ENCODE measurements around the gene UBE2V1. TPM values are rescaled to one million over a fixed set of nuclear protein-coding genes. Genes with fewer than 3 reads are reported as not detected.
"Not testable (repeated sequence)": the region's sequence is repeated elsewhere in the genome, so short reads cannot be mapped to it uniquely, and the experiment has no call there.

UBE2V1 gene
- 100 to 1,000 TPM in 2 of 9 donors, 10 to 100 TPM in 7; 57.4 to 123 (median 77.0) TPM for total RNA-seq
- polyA plus RNA-seq: 100 to 1,000 TPM in 1 of 3 donors, 10 to 100 TPM in 2; 78.7 to 242 (median 80.0) TPM
- long read RNA-seq, donor 1, transcript UBE2V1-211 (3 exons, 566 nt): minor isoform, 11 of 66 reads
- long read RNA-seq, donor 1, transcript UBE2V1-203 (4 exons, 2,133 nt): major isoform, 49 of 66 reads
- long read RNA-seq, donor 1, transcript UBE2V1-205 (3 exons, 1,983 nt): minor isoform, 5 of 66 reads
- long read RNA-seq, donor 1, partial matches to known transcripts: 0 of 66 reads
- long read RNA-seq, donor 1, other reads (novel, unspliced or antisense): 0 of 66 reads
- long read RNA-seq, donor 2, transcript UBE2V1-211 (3 exons, 566 nt): minor isoform, 16 of 62 reads
- long read RNA-seq, donor 2, transcript UBE2V1-205 (3 exons, 1,983 nt): minor isoform, 6 of 62 reads
- long read RNA-seq, donor 2, transcript UBE2V1-203 (4 exons, 2,133 nt): major isoform, 38 of 62 reads
- long read RNA-seq, donor 2, partial matches to known transcripts: 0 of 62 reads
- long read RNA-seq, donor 2, other reads (novel, unspliced or antisense): 0 of 62 reads
- long read RNA-seq, donor 3, transcript UBE2V1-203 (4 exons, 2,133 nt): major isoform, 60 of 74 reads
- long read RNA-seq, donor 3, transcript UBE2V1-211 (3 exons, 566 nt): minor isoform, 6 of 74 reads
- long read RNA-seq, donor 3, transcript UBE2V1-205 (3 exons, 1,983 nt): minor isoform, 6 of 74 reads
- long read RNA-seq, donor 3, partial matches to known transcripts: 0 of 74 reads
- long read RNA-seq, donor 3, other reads (novel, unspliced or antisense): 0 of 74 reads
- long read RNA-seq, donor 4, transcript UBE2V1-205 (3 exons, 1,983 nt): minor isoform, 10 of 102 reads
- long read RNA-seq, donor 4, transcript UBE2V1-203 (4 exons, 2,133 nt): major isoform, 87 of 102 reads
- long read RNA-seq, donor 4, partial matches to known transcripts: 2 of 102 reads
- long read RNA-seq, donor 4, other reads (novel, unspliced or antisense): 1 of 102 reads
- long read RNA-seq, donor 5, transcript UBE2V1-203 (4 exons, 2,133 nt): major isoform, 144 of 166 reads
- long read RNA-seq, donor 5, transcript UBE2V1-205 (3 exons, 1,983 nt): minor isoform, 15 of 166 reads
- long read RNA-seq, donor 5, partial matches to known transcripts: 0 of 166 reads
- long read RNA-seq, donor 5, other reads (novel, unspliced or antisense): 3 of 166 reads
- long read RNA-seq, donor 6, transcript UBE2V1-203 (4 exons, 2,133 nt): major isoform, 52 of 64 reads
- long read RNA-seq, donor 6, transcript UBE2V1-205 (3 exons, 1,983 nt): minor isoform, 5 of 64 reads
- long read RNA-seq, donor 6, partial matches to known transcripts: 0 of 64 reads
- long read RNA-seq, donor 6, other reads (novel, unspliced or antisense): 2 of 64 reads
- long read RNA-seq, donor 7, transcript UBE2V1-205 (3 exons, 1,983 nt): minor isoform, 5 of 37 reads
- long read RNA-seq, donor 7, transcript UBE2V1-203 (4 exons, 2,133 nt): major isoform, 23 of 37 reads
- long read RNA-seq, donor 7, transcript UBE2V1-211 (3 exons, 566 nt): minor isoform, 9 of 37 reads
- long read RNA-seq, donor 7, partial matches to known transcripts: 0 of 37 reads
- long read RNA-seq, donor 7, other reads (novel, unspliced or antisense): 0 of 37 reads
- long read RNA-seq, donor 8, transcript UBE2V1-205 (3 exons, 1,983 nt): minor isoform, 6 of 90 reads
- long read RNA-seq, donor 8, transcript UBE2V1-203 (4 exons, 2,133 nt): major isoform, 68 of 90 reads
- long read RNA-seq, donor 8, transcript UBE2V1-211 (3 exons, 566 nt): minor isoform, 7 of 90 reads
- long read RNA-seq, donor 8, partial matches to known transcripts: 6 of 90 reads
- long read RNA-seq, donor 8, other reads (novel, unspliced or antisense): 0 of 90 reads
- long read RNA-seq, donor 9, transcript UBE2V1-203 (4 exons, 2,133 nt): major isoform, 46 of 56 reads
- long read RNA-seq, donor 9, transcript UBE2V1-211 (3 exons, 566 nt): minor isoform, 5 of 56 reads
- long read RNA-seq, donor 9, partial matches to known transcripts: 0 of 56 reads
- long read RNA-seq, donor 9, other reads (novel, unspliced or antisense): 0 of 56 reads
- long read RNA-seq, donor 10, transcript UBE2V1-203 (4 exons, 2,133 nt): major isoform, 39 of 46 reads
- long read RNA-seq, donor 10, partial matches to known transcripts: 0 of 46 reads
- long read RNA-seq, donor 10, other reads (novel, unspliced or antisense): 0 of 46 reads

- peak; percentile 88 to 95 (median 93) for DNase-seq
- peak in 1 of 6 experiments; percentile 27 for TF ChIP-seq CTCF (IDR thresholded peaks at IDR 0.05)
- TF ChIP-seq POLR2A (IDR thresholded peaks at IDR 0.05): peak; percentile 63 to 94
- Histone ChIP-seq H3K27me3 (no peaks in the 10 kb centered on the region), H3K4me1 (replicated peaks in 1 of 2) (peaks cover 44 to 67% of the 10 kb centered on the region in 2 donors), H3K27ac (peak within 1 kb of the TSS; percentile 78 to 99 (median 98)), H3K9me3 (replicated peaks in 1 of 3) (no peaks in the 10 kb centered on the region), H3K4me3 (peak within 1 kb of the TSS; percentile 56 to 94 (median 81)), H3K36me3 (replicated peaks in 1 of 2) (no peaks in the 10 kb centered on the region)
- intact Hi-C loops (cut with DNase I): no loop called here
- WGBS, 4 donors: 0 to 1% (median 1%) methylated on average over 16 to 70 of the region's 70 CpGs
These were observed at the start of gene UBE2V1 for GRCh38 chr20:50112512-50113419. Gene UBE2V1, minus strand, starts transcription at chr20:50113150. Its CDS starts 22 bp downstream, at chr20:50113128.

GRCh38 chr20:50161494-50161893 lies 48.5 kb upstream of the UBE2V1 start:
- intact Hi-C loops (cut with DNase I); H3K9me3 ChIP-seq (replicated peaks in 1 of 3); H3K4me1 ChIP-seq (replicated peaks in 1 of 2); H3K27ac ChIP-seq; DNase-seq; H3K27me3 ChIP-seq; H3K36me3 ChIP-seq (replicated peaks in 1 of 2); H3K4me3 ChIP-seq: not testable (repeated sequence)
- WGBS, 4 donors: 76 to 91% (median 84%) methylated on average over 7 of the region's 7 CpGs

- Histone ChIP-seq H3K9me3 (replicated peaks in 1 of 3) (no peaks in the 10 kb centered on the region), H3K27me3 (no peaks in the 10 kb centered on the region), H3K27ac (peak within 1 kb of the TSS; percentile 39 to 96 (median 87)), H3K36me3 (replicated peaks in 1 of 2) (no peaks in the 10 kb centered on the region), H3K4me1 (replicated peaks in 1 of 2) (peaks cover 24 to 36% of the 10 kb centered on the region in 2 donors), H3K4me3 (peak within 1 kb of the TSS; percentile 28 to 93 (median 83))
- DNase-seq: peak; percentile 90 to 93 (median 92)
- TF ChIP-seq CTCF (IDR thresholded peaks at IDR 0.05) (peak in 1 of 6 experiments; percentile 34), POLR2A (IDR thresholded peaks at IDR 0.05) (peak; percentile 89 to 95)
- 2 to 7% (median 3%) methylated on average over 7 to 99 of the region's 99 CpGs for WGBS, 4 donors
- intact Hi-C loops (cut with DNase I): no loop called here
These were observed 40.8 kb upstream of the UBE2V1 start, which contains the start of gene PEDS1 for GRCh38 chr20:50153500-50154377. Gene PEDS1, minus strand, starts transcription at chr20:50153723. Its CDS starts 86 bp downstream, at chr20:50153637.

All from adrenal gland (tissue), 19 donors.